ENCODE results near the gene KIAA0040. TPM values are rescaled to one million over a fixed set of nuclear protein-coding genes. Genes with fewer than 3 reads are reported as not detected.

Gene KIAA0040
- total RNA-seq, 1 experiment from 2014 or later: 5.0 TPM

GRCh38 chr1:175148068-175148467 lies 44.5 kb downstream of the KIAA0040 start:
- no peak for TF ChIP-seq CTCF (conservative IDR thresholded peaks at IDR 0.05)
- Histone ChIP-seq H3K23me2 (ENCODE audit: insufficient read length, low read depth, low read length, poor library complexity, severe bottlenecking) (peaks cover 2% of the 10 kb centered on the region), H2AFZ (ENCODE audit: low read length) (no peak overlapping the region), H3K9ac (ENCODE audit: extremely low read depth, insufficient read length, low read length) (no peak overlapping the region), H2BK12ac (ENCODE audit: insufficient read length, low read depth, low read length) (no peak overlapping the region), H4K20me1 (ENCODE audit: control insufficient read depth, insufficient read depth, insufficient read length) (no peaks in the 10 kb centered on the region), H3K4me2 (ENCODE audit: insufficient read depth, insufficient read length, low read length) (no peak overlapping the region), H2BK20ac (ENCODE audit: low read depth, low read length, poor library complexity, severe bottlenecking) (no peak overlapping the region), H3K4ac (ENCODE audit: low read depth, low read length) (no peak overlapping the region), H3K4me1 (ENCODE audit: insufficient read depth, low read length) (no peaks in the 10 kb centered on the region), H2BK15ac (ENCODE audit: low read depth, low read length) (no peak overlapping the region), H3K14ac (ENCODE audit: insufficient read depth, low read length) (no peak overlapping the region), H3K27me3 (ENCODE audit: insufficient read depth, low read length) (no peaks in the 10 kb centered on the region; the same call in 1 of the 2 replicates), H2BK120ac (ENCODE audit: low read depth, low read length, poor library complexity, severe bottlenecking) (no peak overlapping the region), H3K18ac (ENCODE audit: insufficient read length, low read depth, low read length) (no peak overlapping the region), H2BK5ac (ENCODE audit: insufficient read length, low read length) (no peak overlapping the region), H4K5ac (ENCODE audit: insufficient read length, low read depth, low read length) (no peak overlapping the region), H3K56ac (ENCODE audit: insufficient read length, low read depth, low read length) (no peak overlapping the region), H2AK5ac (ENCODE audit: insufficient read length, low read length) (no peak overlapping the region), H3K23ac (ENCODE audit: insufficient read length, low read depth, low read length) (no peak overlapping the region), H3K9me3 (ENCODE audit: control insufficient read depth, low read depth, low read length) (no peaks in the 10 kb centered on the region), H4K8ac (replicated peaks; ENCODE audit: insufficient read length, low read depth, low read length) (no peak overlapping the region), H3K27ac (ENCODE audit: insufficient read length, low read depth, low read length) (no peak overlapping the region), H3K79me1 (ENCODE audit: insufficient read depth, low read depth, low read length, poor library complexity, severe bottlenecking) (no peaks in the 10 kb centered on the region), H3K79me2 (ENCODE audit: insufficient read depth, low read length) (no peaks in the 10 kb centered on the region), H4K91ac (ENCODE audit: insufficient read length, low read depth, low read length) (no peak overlapping the region), H3T11ph (ENCODE audit: low read length) (no peak overlapping the region)
- H3K9me3 Mint-ChIP-seq: no peaks in the 10 kb centered on the region; a peak in 4 of 5 replicates
- no CpG with 5 or more reads among the region's 7 CpGs for WGBS (ENCODE audit: extremely low coverage, insufficient read length, low lambda C conversion rate)
- H3K36me3 Mint-ChIP-seq (ENCODE audit: insufficient read depth in 1 of 3, low read depth in 3 of 3): no peaks in the 10 kb centered on the region; a peak in 2 of 7 replicates
- H3K27ac Mint-ChIP-seq: no peak overlapping the region
- DNase-seq: no peak
- peaks cover 38% of the 10 kb centered on the region for H3K27me3 Mint-ChIP-seq (ENCODE audit: low read depth)
- no peak overlapping the region for H3K4me3 Mint-ChIP-seq
- H3K4me1 Mint-ChIP-seq: peaks cover 37 to 38% of the 10 kb centered on the region in 2 experiments

Measured in H9 (cell line).